HepG2 (cell line): ENCODE data around the gene CCL22. TPM values are rescaled to one million over a fixed set of nuclear protein-coding genes. Genes with fewer than 3 reads are reported as not detected.

Source experiments
- BCL6 ChIP-seq: IDR thresholded peaks from 2 replicates; pipeline ENCODE4 v1.6.1; 2016; ENCODE audit warnings: missing genetic modification reagents, missing compliant biosample characterization
- HOXA9 ChIP-seq: sonication (generic); formaldehyde crosslinking; IDR thresholded peaks from 2 replicates; pipeline ENCODE4 v1.8.1; 2022; ENCODE audit warnings: missing genetic modification reagents, mild to moderate bottlenecking, moderate library complexity, borderline replicate concordance
- JDP2 ChIP-seq: sonication (generic); formaldehyde crosslinking; IDR thresholded peaks from 2 replicates; pipeline ENCODE4 v1.8.1; 2022; ENCODE audit warnings: missing genetic modification reagents, borderline replicate concordance
- MIER3 ChIP-seq: IDR thresholded peaks from 2 replicates; pipeline ENCODE4 v1.6.1; 2016; ENCODE audit warnings: missing compliant biosample characterization, borderline replicate concordance
- NR1H2 ChIP-seq: sonication (generic); formaldehyde crosslinking; IDR thresholded peaks from 2 replicates; pipeline ENCODE4 v1.8.1; 2022; ENCODE audit warnings: low read depth, missing genetic modification reagents, borderline replicate concordance
- NRL ChIP-seq: sonication (generic); formaldehyde crosslinking; IDR thresholded peaks from 2 replicates; pipeline ENCODE4 v1.5.0; 2020; ENCODE audit warnings: missing genetic modification reagents, mild to moderate bottlenecking, moderate library complexity, borderline replicate concordance
- PCBP2 ChIP-seq: fragments of 200-400 bp; formaldehyde crosslinking; optimal IDR thresholded peaks from 2 replicates; pipeline ENCODE3; 2018; ENCODE audit warnings: low read length, low read depth; ENCODE audit not compliant: poor library complexity, severe bottlenecking
- POGZ ChIP-seq: sonication (generic); formaldehyde crosslinking; IDR thresholded peaks from 2 replicates; pipeline ENCODE4 v1.4.0; 2020; ENCODE audit warnings: mild to moderate bottlenecking, missing genetic modification reagents
- RARG ChIP-seq: sonication (generic); formaldehyde crosslinking; IDR thresholded peaks from 2 replicates; pipeline ENCODE4 v1.4.0; 2020; ENCODE audit warnings: low read depth, mild to moderate bottlenecking, missing genetic modification reagents
- SRSF1 ChIP-seq: fragments of 200-400 bp; formaldehyde crosslinking; optimal IDR thresholded peaks from 2 replicates; pipeline ENCODE3; 2017; ENCODE audit warnings: mild to moderate bottlenecking, low read depth, low read length, moderate library complexity
- TSC22D2 ChIP-seq: sonication (generic); formaldehyde crosslinking; IDR thresholded peaks from 2 replicates; pipeline ENCODE4 v1.5.1; 2020; ENCODE audit warnings: missing genetic modification reagents, mild to moderate bottlenecking, borderline replicate concordance
- ZNF333 ChIP-seq: sonication (generic); formaldehyde crosslinking; IDR thresholded peaks from 2 replicates; pipeline ENCODE4 v1.4.0; 2020; ENCODE audit warnings: mild to moderate bottlenecking, missing genetic modification reagents, borderline replicate concordance
- ZNF674 ChIP-seq: sonication (generic); formaldehyde crosslinking; IDR thresholded peaks from 2 replicates; pipeline ENCODE4 v1.5.0; 2020; ENCODE audit warnings: low read depth, mild to moderate bottlenecking, missing genetic modification reagents
- ZNF678 ChIP-seq: sonication (generic); formaldehyde crosslinking; IDR thresholded peaks from 2 replicates; pipeline ENCODE4 v1.4.0; 2020; ENCODE audit warnings: mild to moderate bottlenecking, missing genetic modification reagents
- ZNF878 ChIP-seq: sonication (generic); formaldehyde crosslinking; IDR thresholded peaks from 2 replicates; pipeline ENCODE4 v1.8.1; 2023; ENCODE audit warnings: mild to moderate bottlenecking, missing genetic modification reagents, moderate library complexity
- ZSCAN21 ChIP-seq: sonication (generic); formaldehyde crosslinking; IDR thresholded peaks from 2 replicates; pipeline ENCODE4 v1.8.0; 2022; ENCODE audit warnings: mild to moderate bottlenecking, missing genetic modification reagents, moderate library complexity, borderline replicate concordance
- ZSCAN22 ChIP-seq: sonication (generic); formaldehyde crosslinking; IDR thresholded peaks from 2 replicates; pipeline ENCODE4 v1.4.0; 2020; ENCODE audit warnings: mild to moderate bottlenecking, missing genetic modification reagents
- polyA plus RNA-seq, 8 experiments: library from polyadenylated mRNA; depleted of rRNA in 3 of 8; stranded (reverse) in 7 of 8; unstranded in 1 of 8; fragments of >200 nt; fragmentation: Illumina TruSeq in 4 of 8; extraction: Trizol in 4 of 8; gene quantifications; 2 replicates each; pipeline versions ENCODE4 v1.2.1 to v1.2.3, GENCODE V29; 2011 to 2016; ENCODE audit warnings: low read depth in 4 of 8, missing spikeins in 1 of 8, mixed read lengths in 1 of 8; ENCODE audit not compliant: insufficient read depth in 1 of 8
- total RNA-seq, 5 experiments: library from RNA; depleted of rRNA; stranded (reverse); fragments of >200 nt; fragmentation: Illumina TruSeq; extraction: Trizol; gene quantifications; 2 replicates each; pipeline ENCODE4 v1.2.3, GENCODE V29; 2016; ENCODE audit warnings: low read depth in 1 of 5
- TF ChIP-seq, protein P1 (sequence below): sonication (generic); formaldehyde crosslinking; IDR thresholded peaks from 2 replicates; pipeline ENCODE4 v1.4.0; 2020; ENCODE audit warnings: missing genetic modification reagents
- TF ChIP-seq, protein P2 (sequence below): sonication (generic); formaldehyde crosslinking; IDR thresholded peaks from 2 replicates; pipeline ENCODE4 v1.9.0; 2021; ENCODE audit warnings: mild to moderate bottlenecking, missing genetic modification reagents
- TF ChIP-seq, protein P3 (sequence below): sonication (generic); formaldehyde crosslinking; IDR thresholded peaks from 2 replicates; pipeline ENCODE4 v1.5.0; 2020; ENCODE audit warnings: missing genetic modification reagents

The CCL22 gene
- total and polyA plus RNA-seq, 2 of the 13 experiments (the other 11 are each of a cell fraction or from before 2014, with no cell fraction given) = not detected

DNA sequence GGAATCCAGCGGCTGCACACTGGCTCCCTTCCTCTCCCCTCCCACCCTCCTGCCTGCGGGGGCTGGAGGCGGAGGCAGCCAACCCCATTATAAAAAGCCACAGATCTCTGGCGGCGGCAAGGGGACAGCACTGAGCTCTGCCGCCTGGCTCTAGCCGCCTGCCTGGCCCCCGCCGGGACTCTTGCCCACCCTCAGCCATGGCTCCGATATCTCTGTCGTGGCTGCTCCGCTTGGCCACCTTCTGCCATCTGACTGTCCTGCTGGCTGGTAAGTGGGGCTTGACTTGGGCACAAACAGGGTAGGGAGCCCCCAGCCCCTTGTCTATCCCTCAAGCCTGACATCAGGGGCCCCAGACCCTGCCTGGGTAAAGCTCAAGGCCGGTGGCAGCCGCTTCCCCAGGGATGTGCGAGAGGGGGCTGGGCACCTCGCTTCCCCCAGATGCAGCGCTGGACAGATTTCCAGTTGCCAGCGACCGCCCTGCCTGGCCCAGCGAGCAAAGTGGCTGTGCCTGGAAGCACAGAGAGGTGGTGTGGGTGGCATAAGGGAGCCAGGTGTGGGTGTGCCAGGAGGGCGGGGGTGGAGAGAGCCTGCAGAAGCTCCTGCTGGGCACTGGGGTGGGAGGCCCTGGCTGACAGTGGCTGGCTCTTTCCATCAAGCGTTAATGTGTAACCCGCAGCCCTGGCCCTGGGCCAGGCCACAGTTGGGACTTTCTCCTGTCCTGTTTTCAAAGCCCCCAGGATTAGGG, 14.0 kb downstream of the CCL22 start, which contains the start of gene CX3CL1 (continued):
- no peak for TF ChIP-seq PCBP2
- TF ChIP-seq BCL6 (CRISPR knock-in tag) = peak; percentile 93
- TF ChIP-seq SRSF1 = peak; percentile 99
- peak; percentile 36; the same call in 1 of the 2 replicates for TF ChIP-seq ZNF674 (CRISPR knock-in tag)
- peak; percentile 59; the same call in 1 of the 2 replicates for TF ChIP-seq NRL (CRISPR knock-in tag)
- TF ChIP-seq ZSCAN21 (CRISPR knock-in tag) = peak; percentile 80
- TF ChIP-seq, protein P1, sequence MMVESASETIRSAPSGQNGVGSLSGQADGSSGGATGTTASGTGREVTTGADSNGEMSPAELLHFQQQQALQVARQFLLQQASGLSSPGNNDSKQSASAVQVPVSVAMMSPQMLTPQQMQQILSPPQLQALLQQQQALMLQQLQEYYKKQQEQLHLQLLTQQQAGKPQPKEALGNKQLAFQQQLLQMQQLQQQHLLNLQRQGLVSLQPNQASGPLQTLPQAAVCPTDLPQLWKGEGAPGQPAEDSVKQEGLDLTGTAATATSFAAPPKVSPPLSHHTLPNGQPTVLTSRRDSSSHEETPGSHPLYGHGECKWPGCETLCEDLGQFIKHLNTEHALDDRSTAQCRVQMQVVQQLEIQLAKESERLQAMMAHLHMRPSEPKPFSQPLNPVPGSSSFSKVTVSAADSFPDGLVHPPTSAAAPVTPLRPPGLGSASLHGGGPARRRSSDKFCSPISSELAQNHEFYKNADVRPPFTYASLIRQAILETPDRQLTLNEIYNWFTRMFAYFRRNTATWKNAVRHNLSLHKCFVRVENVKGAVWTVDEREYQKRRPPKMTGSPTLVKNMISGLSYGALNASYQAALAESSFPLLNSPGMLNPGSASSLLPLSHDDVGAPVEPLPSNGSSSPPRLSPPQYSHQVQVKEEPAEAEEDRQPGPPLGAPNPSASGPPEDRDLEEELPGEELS (CRISPR knock-in tag) = peak; percentile 96
- peak; percentile 96 for TF ChIP-seq ZNF878 (CRISPR knock-in tag)
- no peak; the same call in 1 of the 2 replicates for TF ChIP-seq NR1H2
- peak; percentile 42; the same call in 1 of the 2 replicates for TF ChIP-seq JDP2 (CRISPR knock-in tag)
- TF ChIP-seq MIER3 (CRISPR knock-in tag) = peak; percentile 88; the same call in 1 of the 2 replicates
- TF ChIP-seq, protein P2, sequence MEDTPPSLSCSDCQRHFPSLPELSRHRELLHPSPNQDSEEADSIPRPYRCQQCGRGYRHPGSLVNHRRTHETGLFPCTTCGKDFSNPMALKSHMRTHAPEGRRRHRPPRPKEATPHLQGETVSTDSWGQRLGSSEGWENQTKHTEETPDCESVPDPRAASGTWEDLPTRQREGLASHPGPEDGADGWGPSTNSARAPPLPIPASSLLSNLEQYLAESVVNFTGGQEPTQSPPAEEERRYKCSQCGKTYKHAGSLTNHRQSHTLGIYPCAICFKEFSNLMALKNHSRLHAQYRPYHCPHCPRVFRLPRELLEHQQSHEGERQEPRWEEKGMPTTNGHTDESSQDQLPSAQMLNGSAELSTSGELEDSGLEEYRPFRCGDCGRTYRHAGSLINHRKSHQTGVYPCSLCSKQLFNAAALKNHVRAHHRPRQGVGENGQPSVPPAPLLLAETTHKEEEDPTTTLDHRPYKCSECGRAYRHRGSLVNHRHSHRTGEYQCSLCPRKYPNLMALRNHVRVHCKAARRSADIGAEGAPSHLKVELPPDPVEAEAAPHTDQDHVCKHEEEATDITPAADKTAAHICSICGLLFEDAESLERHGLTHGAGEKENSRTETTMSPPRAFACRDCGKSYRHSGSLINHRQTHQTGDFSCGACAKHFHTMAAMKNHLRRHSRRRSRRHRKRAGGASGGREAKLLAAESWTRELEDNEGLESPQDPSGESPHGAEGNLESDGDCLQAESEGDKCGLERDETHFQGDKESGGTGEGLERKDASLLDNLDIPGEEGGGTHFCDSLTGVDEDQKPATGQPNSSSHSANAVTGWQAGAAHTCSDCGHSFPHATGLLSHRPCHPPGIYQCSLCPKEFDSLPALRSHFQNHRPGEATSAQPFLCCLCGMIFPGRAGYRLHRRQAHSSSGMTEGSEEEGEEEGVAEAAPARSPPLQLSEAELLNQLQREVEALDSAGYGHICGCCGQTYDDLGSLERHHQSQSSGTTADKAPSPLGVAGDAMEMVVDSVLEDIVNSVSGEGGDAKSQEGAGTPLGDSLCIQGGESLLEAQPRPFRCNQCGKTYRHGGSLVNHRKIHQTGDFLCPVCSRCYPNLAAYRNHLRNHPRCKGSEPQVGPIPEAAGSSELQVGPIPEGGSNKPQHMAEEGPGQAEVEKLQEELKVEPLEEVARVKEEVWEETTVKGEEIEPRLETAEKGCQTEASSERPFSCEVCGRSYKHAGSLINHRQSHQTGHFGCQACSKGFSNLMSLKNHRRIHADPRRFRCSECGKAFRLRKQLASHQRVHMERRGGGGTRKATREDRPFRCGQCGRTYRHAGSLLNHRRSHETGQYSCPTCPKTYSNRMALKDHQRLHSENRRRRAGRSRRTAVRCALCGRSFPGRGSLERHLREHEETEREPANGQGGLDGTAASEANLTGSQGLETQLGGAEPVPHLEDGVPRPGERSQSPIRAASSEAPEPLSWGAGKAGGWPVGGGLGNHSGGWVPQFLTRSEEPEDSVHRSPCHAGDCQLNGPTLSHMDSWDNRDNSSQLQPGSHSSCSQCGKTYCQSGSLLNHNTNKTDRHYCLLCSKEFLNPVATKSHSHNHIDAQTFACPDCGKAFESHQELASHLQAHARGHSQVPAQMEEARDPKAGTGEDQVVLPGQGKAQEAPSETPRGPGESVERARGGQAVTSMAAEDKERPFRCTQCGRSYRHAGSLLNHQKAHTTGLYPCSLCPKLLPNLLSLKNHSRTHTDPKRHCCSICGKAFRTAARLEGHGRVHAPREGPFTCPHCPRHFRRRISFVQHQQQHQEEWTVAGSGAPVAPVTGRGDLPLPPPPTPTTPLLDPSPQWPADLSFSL (CRISPR knock-in tag) = no peak; the same call in 1 of the 2 replicates
- peak; percentile 42; the same call in 1 of the 2 replicates for TF ChIP-seq POGZ (CRISPR knock-in tag)
- TF ChIP-seq ZNF678 (CRISPR knock-in tag) = peak; percentile 30; the same call in 1 of the 2 replicates
- TF ChIP-seq ZSCAN22 (CRISPR knock-in tag) = peak; percentile 97
- peak; percentile 68; the same call in 1 of the 2 replicates for TF ChIP-seq TSC22D2 (CRISPR knock-in tag)
- TF ChIP-seq RARG (CRISPR knock-in tag) = peak; percentile 97
- peak; percentile 94; the same call in 1 of the 2 replicates for TF ChIP-seq HOXA9
- TF ChIP-seq, protein P3, sequence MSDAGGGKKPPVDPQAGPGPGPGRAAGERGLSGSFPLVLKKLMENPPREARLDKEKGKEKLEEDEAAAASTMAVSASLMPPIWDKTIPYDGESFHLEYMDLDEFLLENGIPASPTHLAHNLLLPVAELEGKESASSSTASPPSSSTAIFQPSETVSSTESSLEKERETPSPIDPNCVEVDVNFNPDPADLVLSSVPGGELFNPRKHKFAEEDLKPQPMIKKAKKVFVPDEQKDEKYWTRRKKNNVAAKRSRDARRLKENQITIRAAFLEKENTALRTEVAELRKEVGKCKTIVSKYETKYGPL (CRISPR knock-in tag) = 0 out of 2 replicates have a peak, but pooled peaks have one; percentile 75
- TF ChIP-seq ZNF333 (CRISPR knock-in tag) = peak; percentile 71
